Activated CD4-positive, CD25-positive, alpha-beta regulatory T cell (primary cell): ENCODE results near the gene UBE2E2.

Experiments
- DNase-seq, 4 experiments: peaks; one replicate each; lab custom pipeline; 2025; lab: John Stamatoyannopoulos, UW

UBE2E2 gene

DNA sequence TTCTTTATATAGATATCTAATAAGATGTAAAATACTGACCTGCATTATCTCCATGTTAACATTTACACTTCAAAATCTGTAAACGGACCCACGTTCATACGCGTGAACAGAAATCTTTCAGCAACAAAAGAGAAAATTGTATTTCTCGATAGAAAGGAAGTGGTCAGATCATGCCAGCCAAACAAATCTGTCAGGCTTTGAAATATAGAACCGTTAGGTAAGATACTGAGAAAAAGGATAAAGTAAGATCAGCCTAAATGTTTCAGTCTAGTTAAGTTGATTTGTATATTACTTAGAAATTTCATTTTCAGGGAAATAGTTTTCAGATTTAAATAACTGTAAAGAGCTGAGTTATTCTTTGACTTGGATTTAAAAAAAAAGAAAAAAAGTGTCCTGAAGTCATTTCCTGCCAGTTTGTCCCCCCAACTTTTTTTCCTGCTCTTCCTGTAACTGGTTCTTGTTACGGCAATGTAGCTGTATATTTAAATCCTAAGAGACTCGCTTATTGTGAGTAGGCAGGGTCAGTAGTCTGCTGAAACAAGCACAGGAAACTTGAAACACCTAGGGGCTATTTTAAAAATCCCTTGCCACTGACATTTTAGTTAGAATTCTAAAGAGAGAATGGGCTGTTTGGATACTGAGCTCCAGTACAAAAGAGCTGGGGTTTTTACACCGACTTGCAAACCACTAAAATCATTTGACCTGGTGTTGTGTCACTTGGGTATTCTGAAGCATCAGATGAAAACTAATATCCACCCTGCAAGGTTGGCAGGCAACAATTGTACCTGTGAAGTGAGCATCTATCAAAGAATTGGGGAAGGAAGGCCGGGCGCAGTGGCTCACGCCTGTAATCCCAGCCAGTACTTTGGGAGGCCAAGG is 237.5 kb downstream of the UBE2E2 start:
- DNase-seq = no peak

DNA sequence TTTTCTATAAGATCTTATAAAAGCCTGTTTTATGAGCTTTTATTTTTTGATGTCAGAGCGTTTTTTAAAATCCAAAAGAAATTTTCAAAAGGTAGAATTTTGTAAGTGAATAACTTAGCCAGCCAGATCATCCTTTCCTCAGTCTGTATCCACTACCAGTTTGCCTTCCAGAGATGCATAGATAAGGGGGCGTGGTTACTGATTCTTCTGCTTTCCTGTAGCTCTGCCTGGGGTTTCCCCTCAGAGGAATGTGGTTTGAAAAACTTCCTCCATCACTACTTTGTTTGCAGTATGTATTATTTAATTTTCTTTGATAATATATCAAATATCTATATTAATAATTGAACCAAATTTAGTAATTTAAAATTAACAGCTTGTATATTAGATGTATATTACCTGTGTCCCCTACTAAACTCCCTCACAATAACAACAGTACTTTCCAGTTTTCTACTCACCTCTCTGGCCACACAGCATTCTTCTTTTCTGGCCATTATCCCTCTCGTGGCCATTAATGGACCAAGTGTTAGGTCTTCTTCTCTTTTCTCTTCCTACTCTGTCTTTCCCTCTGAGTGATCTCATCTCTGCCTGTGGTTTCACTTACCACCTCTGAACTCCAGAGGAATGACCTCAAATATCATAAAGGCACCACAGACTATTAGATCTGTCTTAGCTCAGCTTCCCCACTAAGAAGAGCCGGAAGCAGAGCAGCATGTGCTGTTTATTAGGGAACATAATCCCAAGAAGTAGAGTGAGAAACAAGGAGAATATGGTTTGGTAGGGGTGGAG is 239.7 kb downstream of the UBE2E2 start:
- no peak for DNase-seq

DNA sequence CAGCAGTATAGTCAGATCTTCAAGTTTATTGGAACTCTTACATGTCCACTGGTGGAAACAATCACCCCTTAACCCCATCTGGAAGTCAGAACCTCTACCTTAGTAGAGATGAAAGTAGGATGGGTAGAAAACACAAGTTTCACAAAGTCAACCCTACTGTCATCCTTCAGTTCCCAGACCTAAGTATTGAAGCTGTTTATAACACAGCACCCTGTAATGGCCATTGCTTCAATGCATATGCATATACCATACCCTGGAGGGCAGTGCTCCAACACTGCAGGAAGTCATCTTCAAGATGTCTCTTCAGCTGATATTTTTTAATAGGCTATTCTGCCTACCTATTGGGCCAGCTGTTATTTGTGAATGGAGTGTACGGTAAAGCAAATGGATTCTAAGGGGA is 241.3 kb downstream of the UBE2E2 start:
- DNase-seq = no peak

DNA sequence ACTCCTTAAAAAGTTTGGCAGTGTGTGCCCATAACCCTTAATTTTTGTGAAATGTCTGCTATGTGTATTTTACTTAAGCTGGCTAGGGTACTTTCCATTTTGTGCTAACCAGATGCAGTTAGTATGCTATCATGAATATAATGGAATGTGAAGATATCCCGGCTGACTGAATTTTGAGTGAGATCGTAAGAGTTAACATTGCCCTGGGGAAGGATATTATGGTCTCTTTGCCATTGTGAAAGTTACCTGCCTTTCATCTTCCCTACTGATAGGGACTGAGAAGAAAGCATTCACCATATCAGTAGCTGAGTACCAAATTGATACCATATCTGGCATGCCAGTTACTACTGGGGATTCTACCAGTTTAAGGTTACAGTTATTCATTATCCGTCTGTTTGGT is 243.2 kb downstream of the UBE2E2 start:
- DNase-seq = no peak

DNA sequence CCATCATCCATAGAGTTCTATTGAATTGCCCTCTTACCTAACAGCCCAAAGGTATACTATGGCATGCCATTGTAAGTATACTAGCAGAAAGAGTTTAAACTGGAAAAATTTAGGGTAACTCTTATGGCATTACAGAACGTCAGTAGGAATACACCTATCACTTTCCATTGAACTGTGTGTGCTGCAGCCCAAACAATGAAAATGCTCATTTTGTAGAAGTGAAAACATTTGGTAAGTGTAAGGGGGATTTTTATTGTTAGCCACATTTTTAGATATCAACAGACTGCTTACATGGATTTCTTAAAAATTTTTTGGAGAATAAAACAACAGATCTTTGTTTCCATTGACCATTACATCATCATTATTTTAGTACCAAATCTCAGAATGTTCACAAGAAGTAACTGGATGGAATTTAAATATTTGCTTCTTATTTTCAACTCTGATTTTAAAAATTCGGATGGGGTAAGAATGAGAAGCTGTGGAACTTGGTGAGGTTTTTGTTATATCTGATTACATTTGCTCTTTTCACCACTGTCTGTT is 245.9 kb downstream of the UBE2E2 start:
- no peak for DNase-seq

DNA sequence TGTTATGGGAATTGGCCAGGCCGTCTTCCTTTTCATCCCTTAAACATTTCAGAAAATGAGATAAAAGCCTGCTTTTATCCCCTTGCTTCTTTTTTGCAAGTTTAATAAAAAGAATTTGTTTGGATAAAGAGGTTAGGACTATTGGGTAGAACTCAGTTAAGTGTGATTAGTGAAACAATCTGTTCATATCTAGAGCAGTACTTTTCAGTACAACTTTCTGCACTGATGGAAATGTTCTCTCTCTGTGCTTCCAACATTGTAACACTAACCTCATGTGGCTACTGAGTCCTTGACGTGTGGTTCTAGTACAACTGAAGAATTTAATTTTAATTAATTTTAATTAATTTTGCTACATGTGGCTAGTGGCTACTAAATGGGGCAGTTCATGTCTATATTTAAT is 246.9 kb downstream of the UBE2E2 start:
- DNase-seq = no peak

DNA sequence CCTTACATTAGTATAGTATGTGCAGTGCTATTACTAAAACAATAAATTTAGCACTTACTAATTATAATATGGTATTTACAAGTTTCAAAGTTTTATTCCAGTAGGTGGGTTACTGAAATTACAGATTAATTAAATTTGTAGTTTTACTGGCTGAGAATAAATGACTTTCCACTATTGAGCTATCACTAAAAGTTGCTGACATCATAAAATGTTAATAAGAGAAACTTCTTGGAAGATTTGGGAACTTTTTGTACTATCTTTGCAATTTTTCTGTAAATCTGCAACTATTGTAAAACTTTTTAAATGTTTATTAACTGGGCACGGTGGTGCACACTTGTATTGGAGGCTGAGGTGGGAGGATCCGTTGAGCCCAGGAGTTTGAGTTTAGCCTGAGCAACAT is 247.7 kb downstream of the UBE2E2 start:
- no peak for DNase-seq

DNA sequence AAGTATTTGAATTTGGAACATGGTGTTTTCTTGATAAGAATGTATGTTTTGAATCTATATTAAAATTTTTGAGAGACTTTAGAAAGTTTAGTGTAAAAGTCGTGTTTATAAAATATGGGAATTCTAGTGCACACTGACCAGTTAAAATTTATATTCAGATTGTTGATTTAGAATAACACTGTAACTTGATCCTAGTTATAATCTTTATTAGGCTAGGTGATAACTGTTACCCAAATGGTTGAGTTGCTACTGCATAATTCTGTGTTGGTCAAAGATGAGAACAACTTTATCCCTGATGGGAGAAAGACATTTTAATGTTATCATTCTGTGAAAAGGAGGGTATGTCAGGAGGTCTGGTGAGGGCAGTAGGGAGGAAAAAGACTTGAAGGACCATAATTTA is 249.3 kb downstream of the UBE2E2 start:
- DNase-seq = no peak

DNA sequence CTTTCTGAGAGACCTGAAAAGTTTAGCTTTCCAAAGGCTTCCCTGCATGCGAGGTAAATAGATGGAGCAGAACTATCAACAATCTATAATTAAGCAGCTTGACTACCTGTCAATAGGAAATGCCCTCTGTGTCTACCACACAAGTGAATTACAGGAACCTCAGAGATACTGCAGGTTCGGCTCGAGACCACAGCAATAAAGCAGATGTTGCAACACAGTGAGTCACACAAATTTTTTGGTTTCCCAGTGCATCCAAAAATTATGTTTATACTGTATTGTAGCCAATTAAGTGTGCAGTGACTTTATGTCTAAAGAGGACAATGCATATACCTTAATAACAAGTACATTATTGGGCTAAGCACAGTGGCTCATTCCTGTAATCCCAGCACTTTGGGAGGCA is 252.0 kb downstream of the UBE2E2 start:
- no peak for DNase-seq

DNA sequence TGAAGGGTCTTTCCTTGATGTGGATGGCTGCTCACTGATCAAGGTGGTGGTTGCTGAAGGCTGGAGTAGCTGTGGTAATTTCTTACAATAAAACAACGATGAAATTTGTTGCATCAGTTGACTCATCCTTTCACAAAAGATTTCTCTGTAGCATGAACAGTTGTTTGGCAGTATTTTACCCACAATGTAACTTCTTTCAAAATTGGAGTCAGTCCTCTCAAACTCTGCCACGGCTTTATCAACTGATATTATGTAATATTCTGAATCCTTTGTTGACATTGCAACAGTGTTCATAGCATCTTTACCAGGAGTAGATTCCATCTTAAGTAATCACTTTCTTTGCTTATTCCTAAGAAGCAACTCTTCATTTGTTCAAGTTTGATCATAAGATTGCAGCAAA is 252.6 kb downstream of the UBE2E2 start:
- no peak for DNase-seq

DNA sequence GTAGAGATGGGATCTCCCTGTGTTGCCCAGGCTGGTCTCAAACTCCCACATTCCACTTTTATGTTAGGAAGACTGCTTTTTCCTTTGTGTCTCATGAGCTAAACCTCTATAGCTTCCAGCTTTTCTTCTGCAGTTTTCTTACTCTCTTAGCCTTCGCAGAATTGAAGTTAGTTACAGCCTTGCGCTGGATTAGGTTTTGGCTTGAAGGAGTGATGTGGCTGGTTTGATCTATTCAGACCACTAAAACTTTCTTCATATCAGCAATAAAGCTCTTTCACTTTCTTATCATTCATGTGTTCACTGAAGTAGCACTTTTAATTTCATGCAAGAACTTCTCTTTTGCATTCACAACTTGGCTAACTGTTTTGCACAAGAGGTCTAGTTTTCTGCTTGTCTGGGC is 254.6 kb downstream of the UBE2E2 start:
- no peak for DNase-seq

DNA sequence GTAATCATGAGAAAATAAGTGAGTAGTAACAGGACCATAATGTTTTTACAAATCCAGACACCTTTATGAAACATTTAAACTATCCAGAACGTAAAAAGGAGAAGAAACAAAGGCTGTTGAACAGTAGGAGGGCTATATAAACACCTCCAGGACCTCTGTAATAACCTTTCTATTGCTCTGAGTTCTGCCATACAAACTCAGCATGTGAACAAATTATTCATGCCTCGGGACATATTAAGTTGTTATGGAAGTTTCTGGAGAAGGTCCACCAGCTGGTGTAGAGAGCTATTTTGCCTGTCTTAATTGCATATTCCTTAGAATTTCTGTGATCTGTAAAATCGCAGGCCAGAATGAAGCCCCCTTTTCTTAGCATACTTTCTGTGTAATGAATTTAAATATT is 256.3 kb downstream of the UBE2E2 start:
- DNase-seq = no peak

DNA sequence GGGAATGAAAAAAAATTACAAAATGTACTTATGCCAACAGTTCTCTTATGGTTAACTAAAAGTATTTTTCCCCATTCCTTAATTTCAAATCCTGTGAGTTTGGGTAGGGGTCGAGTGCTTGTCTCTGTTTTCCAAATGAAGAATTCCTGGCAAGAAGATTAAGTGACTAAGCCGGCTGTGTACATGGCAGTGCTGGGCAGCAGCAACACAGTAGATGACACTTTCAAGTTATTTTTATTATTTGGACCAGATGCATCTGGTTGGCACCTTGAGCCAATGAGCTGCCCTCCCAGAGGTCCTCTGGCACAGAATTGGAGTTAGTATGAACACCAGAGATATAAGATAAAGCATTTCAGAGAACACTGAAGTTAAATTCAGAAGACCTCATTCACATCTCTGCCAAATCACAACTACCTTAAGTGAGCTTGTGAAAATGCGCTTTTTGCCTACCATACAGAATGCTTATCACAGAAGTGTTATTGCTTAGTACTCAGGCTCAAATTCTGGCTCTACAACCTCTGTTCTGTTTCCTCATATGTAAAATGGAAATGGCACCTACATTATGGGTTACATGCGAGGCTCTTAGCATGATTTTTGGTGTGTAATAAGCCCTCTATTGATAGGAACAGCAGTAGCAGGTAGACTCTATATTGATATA is 256.9 kb downstream of the UBE2E2 start:
- no peak for DNase-seq

DNA sequence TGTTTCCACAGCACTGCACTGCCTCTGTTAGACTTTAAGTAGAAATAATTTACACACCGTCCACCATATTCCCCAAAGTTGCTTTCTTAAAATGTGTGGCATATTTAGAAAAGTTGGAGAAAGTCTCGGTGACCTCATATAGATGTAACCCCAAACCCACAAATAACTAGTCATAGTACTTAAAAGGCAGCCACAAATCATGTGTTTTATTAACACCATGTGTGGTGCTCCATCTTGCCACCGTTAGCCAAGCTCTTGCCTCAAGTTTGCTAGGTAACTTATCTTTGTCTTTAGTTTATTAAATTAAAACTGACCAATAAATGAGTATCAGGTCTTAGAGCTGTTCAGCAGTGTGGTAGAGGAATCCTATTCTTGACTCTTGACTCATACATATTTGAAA is 257.9 kb downstream of the UBE2E2 start:
- DNase-seq = no peak

DNA sequence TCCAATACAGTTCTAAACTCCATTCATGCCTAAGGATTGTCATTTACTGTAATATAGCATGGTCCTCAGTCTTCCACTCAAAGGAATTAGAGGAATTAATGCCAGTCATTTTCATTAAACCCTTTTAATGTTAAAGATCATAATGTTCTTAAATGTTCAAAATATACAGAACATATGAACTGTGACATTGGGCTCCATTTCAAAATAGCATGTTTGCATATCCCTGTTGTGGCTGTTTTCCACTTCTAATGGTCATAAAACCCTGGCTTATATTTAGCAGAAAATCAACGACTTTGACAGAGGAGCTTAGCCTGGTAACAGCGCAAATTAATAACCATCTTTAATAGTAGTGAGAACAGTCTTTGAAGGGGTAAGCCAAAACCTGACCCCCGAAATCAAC is 260.7 kb downstream of the UBE2E2 start:
- no peak for DNase-seq

DNA sequence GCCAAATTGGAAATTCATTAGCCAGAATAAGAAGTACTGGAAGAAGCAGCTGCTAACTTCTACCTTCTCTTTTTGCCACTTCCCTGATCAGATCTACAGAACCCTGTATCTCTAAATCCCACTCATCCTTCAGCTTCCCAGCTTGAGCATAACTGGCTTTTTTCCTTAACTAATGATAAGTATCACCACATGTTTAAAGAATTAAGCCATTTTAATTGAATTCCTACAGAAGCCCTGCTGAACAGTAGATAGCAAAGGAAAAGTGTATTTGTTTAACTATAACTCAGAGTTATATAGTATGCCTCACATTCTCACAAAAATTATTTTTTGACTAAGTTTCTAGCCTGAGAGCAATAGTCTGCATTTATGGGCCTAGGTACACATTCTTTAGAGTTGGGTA is 262.4 kb downstream of the UBE2E2 start:
- DNase-seq = no peak

DNA sequence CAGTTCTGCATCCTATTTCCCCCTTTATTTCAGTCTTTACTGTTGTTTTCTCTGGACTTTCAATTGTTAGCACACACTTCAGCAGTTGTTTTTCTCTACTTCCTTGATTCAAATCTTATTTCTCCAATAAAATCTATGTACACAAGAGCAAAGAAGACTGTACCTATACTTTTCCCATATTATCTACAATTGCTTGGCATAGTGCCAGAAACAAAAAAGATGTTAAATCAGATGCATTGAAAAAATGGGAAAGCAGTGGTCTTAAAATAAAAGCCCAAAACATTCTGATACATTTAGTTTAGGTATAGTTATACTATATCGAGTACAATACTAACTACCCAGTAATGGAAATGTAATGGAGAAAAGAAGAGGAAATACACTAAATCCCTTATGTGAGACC is 265.1 kb downstream of the UBE2E2 start:
- no peak for DNase-seq

DNA sequence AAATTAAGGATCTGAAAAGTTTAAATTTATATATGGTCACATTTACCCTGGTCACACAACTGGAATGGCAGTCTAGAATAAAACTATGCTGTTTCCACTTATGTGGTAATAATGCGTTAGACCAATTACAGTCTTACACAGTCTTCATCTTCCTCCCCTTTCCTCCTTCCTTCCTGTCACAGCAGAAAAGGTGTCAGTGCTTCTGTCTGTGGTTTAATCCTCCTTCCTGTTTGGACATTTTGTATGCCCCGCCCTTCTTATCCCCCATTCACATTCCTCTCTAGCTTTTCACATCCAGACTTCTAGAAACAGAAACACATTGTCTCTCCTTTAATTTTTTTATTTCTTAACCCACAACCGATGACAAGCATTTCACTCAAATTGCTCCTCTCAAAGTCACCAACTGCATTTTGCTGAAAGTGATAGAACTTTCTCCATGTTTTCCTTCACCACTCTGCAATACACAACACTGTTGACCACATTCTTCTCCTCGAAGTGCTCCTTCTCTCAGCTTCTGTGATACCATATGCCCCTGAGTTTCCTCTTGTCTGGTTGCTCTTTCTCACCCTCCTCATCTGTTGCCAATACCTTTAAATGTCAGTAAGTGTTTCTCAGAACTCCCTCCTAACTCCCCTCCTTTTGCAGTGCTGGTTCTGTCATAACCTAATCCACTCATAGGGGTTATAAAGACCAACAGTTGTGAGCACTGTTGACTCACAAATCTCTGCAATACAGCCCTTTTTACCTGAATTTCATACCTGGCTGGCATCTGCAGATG is 271.6 kb downstream of the UBE2E2 start:
- no peak for DNase-seq

DNA sequence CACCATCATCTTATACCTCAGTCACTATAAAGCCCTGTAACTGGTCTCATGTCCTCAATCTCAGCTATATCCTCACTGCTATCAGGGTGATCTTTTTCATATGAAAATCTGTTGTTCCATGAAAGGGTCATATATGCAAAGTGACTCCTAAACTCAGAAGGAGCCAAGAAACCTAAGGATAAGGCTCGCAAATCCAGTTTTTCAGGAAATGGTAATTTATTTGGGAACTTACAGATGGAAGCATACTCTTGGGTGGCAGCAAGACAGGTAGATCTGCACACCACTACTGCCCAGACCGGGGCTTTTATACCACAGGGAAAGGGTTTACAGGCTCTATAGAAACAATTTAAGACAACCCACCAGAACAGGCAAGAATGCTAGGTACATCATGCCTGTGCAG is 272.3 kb downstream of the UBE2E2 start:
- DNase-seq = no peak

DNA sequence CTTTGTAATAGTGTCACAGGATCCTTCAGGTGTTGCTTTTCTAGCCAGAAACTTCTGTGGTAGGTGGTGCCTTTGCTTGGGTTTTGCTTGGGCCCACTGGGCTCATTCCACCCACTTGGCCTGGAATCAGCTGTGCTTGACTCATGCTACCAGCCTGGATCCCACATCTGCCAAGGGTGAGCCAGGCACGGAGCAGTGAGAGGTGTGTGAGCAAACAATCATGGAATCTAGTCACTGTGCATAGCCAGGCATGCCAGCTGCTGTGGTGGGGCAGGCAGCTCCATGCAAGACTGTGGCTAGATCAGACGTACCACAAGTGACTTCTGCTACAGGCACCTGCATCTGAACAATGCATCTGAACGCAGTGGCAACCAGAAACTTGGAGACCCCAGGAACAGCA is 275.9 kb downstream of the UBE2E2 start:
- no peak for DNase-seq

DNA sequence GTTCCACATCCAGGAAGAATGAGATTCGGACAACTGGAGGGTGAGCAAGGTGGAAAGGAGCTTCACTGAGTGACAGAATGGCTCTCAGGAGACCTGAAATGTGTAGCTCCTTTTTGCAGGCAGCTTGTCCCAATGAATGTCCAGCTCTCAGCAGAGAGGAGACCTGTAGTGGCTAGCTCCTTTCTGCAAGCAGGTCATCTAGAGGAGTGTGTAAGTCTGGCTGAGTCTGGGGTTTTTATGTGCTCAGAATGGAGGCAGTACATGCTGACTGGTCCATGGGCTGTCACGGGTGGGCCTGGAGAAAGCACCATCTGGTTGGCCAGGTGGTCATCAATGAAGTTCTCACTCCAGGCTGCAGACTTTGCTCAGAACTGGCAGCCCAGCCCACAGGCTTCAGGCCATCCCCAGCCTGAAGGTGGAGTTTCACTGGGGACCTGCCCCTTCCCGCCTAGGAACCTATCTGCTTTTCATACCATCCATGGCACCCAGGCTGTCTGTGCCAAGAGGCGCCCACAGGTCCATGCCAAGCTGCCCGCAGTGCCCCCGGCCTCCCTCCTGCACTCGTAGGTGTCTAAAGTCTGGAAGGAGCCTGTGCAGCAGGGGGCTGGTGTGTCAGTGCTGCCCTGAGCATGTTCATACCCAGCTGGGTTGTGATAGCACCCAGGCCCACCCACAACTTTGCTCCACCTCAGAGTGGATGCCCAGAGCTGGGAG is 276.6 kb downstream of the UBE2E2 start:
- DNase-seq = no peak
